Germinal center (tissue), 1 donor: ENCODE results near the gene HIPK1.
"Not testable (repeated sequence)": the region's sequence is repeated elsewhere in the genome, so short reads cannot be mapped to it uniquely, and the experiment has no call there.

Experiments
- DNase-seq: peaks from one replicate; pipeline ENCODE4 v3.0.0; 2012; ENCODE audit warnings: mixed read lengths, low spot score

The HIPK1 gene

GRCh38 chr1:113982949-113983348 is 53.8 kb downstream of the HIPK1 start:
- DNase-seq: no peak

GRCh38 chr1:113983391-113983790 is 54.3 kb downstream of the HIPK1 start:
- DNase-seq: no peak

DNA sequence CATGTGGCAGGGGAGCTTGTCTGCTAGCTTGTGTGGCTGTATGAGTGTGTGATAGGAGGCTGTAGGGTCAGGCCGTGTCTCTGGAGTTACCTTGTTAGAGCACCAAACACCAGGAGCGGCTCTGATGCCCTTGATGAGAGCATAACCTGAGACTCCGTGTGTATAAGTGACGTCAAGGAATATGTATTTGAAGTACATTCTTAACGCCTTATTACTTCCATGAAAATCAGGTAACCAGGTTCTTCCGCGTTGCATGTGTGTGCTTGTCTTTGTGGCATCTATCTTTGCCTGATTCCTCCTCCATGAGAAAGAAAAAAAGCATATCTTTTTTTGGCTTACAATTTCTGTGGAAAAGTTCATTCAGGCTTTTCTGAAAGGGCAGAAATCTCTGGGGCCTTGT is 54.7 kb downstream of the HIPK1 start:
- no peak for DNase-seq

DNA sequence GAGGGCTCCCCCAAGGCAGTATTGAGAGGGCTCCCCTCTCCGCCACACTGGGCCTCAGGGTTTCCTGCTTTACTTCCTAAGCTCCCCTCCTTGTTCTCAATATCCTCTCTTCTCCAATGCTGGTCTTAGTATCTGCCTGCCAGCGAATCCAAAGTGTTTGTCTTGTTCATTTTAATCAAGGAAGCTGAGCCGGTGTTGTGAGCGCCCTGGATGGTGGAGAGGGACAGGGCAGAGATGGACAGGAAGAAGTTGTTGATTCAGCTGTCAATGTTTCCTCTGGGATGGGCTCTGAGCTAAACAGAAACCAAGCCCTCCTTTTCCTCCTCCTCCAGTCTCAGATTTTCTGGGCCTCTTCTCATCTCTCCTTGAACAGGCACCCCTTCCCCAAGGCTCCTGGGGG is 55.6 kb downstream of the HIPK1 start:
- no peak for DNase-seq

DNA sequence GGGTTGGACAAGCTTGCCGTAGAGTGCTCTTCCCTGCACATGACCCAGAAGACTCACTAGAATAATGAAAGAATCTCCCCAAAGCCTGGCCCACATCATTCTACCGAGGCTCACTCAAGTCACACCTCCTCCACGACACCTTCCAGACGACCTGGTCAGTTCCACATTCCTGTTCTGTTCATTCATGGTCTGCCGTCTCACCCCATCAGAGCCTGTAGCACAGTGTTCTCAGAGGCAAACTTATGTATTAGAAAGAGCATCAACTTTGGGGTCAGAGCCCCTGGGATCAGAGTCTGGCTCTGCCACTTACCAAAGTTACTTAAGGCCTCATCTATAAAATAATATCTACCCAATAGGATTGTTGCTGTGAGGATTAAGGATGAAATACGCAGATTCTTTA is 57.7 kb downstream of the HIPK1 start:
- DNase-seq: no peak

DNA sequence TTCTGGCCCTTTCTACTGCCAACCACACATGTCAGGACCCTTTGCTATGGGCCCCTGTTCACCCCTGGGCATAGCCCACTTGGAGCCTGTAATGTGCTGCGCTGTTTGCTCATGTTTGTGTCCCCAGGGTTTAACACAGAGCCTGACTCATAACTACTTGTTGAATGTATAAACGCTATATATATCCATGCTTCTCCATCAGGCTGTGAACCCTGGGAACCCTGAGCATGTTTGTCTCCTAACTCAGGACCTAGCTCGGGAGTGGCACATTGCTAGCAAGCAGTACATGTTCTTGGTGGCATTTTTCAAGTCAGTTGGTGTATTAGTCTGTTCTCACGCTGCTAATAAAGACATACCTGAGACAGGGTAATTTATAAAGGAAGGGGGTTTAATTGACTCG is 58.1 kb downstream of the HIPK1 start:
- no peak for DNase-seq

GRCh38 chr1:113990530-113990929 is 61.4 kb downstream of the HIPK1 start:
- no peak for DNase-seq

DNA sequence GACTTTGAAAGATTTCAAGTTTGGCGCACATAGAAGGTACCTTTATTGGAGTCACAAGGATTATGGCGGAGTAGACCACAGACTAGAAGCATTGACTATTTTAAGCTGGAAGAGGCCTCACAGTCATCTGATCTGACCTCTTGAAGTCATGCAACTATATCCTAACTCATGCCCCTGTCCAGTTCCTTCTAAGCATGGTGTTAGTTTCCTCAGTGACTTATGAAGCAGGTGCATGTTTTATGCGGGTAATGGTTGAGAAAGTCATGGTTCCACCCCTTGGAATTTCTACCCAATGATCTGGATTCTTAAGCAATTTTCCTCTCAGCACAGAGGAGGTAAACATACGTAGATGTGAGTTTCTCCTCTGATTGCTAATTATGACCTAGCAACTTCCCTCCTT is 61.8 kb downstream of the HIPK1 start:
- no peak for DNase-seq

GRCh38 chr1:113991467-113991997 is 62.4 kb downstream of the HIPK1 start:
- no peak for DNase-seq

GRCh38 chr1:113993072-113993471 is 63.9 kb downstream of the HIPK1 start:
- no peak for DNase-seq

DNA sequence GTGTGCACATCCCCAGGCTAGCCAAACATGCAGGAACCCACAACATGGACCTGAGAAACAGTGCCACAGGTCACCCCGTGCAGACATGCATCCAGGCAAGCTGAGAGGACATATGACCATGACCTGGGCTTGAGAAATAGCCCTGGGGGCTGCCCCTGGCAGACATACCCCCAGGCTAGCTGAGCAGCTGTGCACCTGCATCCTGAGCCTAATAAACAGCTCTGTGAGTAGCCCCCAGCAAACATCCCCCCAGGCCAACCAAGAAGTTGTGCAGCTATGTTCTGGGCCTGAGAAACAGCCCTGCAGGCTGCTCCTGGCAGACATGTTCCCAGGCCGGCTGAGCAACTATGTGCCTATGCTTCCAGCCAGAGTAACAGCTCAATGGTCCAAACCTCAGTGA is 64.6 kb downstream of the HIPK1 start:
- no peak for DNase-seq

DNA sequence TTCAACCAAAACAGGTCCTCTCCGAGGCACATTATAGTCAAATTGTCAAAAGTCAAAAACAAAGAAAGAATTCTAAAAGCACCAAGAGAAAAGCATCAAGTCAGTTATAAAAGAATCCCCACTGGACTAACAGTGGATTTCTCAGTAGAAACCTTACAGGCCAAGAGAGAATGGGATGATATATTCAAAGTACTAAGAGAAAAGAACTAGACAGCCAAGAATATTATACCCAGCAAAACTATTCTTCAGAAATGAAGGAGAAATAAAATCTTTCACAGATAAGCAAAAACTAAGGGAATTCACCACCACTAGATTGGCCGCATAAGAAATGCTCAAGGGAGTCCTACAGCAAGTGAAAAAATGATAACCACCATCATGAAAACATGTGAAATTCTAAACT is 66.3 kb downstream of the HIPK1 start:
- no peak for DNase-seq

DNA sequence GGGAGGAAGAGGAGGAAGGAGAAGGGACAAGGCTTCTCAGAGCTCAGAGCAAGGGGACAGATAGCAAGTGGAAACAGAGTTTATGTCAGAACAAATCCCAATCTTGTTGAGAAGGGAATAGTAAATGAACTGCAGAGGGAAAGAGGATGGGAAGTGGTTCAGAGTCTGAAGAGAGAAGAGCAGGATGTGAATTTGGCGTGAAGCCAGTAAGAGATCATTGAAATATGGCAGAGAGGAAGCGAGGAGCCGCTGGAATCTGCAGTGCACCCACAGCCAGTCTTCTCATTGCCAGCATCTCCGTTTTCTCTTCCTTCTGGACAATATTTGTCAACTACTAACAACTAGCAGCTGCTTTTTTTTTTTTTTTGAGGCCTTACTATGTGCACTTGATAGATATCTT is 69.2 kb downstream of the HIPK1 start:
- no peak for DNase-seq

DNA sequence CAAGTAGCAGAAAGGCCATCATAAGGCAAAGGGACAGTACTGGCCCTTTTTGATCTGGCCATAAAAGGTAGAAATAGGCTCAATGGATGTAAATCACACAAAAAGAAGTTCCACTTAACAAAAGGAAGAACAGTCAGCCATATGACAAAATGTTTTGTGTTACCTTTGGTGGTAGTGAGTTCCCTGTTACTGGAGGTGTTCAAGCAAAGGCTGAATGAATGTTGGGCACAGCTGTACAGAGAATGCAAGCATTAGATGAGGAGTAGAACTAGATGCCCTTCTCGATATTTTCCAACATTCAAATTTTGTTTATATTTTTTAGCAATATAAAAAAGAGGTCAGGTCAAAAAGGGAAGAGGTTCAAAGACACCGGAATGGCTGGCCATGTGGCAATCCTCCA is 70.1 kb downstream of the HIPK1 start:
- no peak for DNase-seq

DNA sequence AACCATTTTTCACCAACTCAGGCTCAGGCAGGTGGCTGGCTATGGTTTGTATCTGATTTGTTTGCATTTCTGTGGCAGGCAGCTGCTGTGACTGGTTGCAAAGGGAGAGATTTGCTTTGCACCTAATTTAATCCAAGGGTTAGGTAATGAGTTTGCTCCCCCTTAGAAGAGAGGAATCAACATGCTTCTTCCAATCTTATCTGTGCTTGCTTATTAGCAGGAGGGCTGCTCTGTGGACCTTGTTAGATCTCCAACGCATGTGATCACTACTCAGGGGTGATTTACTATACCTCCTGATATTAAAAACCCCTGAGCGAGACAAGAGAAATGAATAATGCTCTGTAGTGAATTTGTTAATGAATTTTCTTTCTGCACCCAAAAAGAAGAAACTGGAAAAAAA is 70.7 kb downstream of the HIPK1 start:
- no peak for DNase-seq

DNA sequence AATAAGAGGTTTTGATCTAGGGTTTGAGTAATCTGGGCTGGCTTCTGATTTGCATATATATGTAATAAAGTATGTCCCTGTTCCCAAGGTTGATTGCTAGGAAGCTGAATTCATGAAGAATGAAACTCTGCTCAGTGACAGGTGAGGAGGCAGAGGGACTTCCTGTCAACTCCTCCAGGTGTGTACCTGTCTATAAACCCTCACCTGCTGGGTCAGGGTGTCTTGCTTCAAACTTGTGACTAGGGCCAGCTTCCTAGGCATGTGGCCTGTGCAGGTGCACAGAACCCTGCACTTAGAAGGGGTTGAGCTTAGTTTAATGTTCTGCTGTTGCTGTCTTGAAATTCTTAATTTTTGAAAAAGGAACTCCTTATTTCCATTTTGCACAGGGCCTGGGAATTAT is 71.3 kb downstream of the HIPK1 start:
- DNase-seq: no peak

DNA sequence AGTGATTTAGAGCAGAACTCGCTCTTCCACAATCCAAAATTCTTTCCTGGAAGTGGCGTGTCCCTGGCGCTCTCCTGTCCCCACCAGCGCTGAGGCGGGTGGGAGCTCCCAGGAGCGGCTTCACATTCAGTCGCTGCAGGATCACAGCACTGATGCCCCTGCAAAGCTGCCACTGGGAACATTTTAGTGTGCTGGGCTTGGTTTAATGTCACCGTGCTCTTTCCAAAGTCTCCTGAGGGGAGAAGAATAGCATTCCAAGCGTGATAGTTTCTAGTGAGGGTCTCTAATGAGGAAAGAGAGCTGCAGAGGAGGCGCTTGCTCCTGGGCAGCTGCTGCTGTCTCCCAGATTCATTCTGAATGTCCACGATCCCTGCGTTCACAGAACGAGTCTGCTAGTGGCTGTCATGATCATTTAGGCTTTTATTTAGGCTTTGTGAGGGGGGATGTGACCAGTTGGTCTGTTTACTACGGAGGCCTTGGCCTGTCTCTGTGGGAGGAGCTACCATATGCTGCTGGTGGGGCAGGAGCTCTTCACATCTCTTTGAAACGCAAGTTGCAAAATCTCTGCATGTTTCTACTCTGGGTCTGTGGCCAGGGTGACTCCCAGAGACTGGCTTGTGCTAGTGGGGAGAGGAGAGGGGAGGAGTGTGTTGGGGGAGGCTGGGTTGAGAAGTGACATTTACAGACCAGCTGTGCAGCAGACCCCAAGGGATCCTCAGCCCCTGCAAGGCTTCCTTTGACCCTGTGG is 73.5 kb downstream of the HIPK1 start:
- DNase-seq: no peak

GRCh38 chr1:114003431-114003830 is 74.3 kb downstream of the HIPK1 start:
- DNase-seq: no peak

DNA sequence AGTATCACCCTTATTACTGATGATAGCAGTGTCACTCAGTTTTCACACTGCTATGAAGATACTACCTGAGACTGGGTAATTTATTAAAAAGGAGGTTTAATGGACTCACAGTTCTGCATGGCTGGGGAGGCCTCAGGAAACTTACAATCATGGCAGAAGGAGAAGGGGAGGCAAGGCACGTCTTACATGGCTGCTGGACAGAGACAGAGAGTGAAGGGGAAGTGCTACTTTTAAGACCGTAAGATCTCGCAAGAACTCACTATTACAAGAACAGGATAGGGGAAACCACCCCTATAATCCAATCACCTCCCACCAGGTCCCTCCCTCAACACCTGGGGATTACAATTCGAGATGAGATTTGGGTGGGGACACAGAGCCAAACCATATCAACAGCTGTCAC is 77.7 kb downstream of the HIPK1 start:
- not testable (repeated sequence) for DNase-seq

DNA sequence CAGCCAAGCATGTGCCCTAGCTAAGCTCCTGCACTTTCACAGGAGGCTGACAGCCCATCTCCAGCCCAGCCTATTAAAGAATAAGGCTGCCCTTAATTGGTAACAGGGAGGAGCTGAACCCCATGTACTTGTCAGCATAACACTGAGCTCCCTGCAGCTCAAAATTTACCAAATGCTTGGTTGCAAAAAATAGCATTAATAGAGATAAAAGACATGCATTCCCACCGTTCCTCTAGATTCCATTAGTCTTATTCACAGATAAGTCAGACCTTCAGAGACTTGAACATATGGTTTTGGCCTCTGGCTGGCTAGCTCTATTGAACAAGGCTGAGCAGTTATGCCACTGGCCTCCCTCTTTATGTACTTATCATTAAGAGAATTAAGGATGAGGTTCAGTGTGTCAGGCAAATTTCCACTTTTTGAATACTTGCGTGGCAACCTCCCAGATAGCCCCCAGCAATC is 79.4 kb downstream of the HIPK1 start:
- no peak for DNase-seq

- DNase-seq: no peak
Observed at GRCh38 chr1:114008993-114009392, 79.9 kb downstream of the HIPK1 start.

- DNase-seq: no peak
Observed at GRCh38 chr1:114009393-114009792, 80.3 kb downstream of the HIPK1 start.

GRCh38 chr1:114010433-114011184 is 81.5 kb downstream of the HIPK1 start:
- DNase-seq: no peak
